GM03348 (cell line): Measurements from ENCODE around the gene POLR2E.
"Not testable (repeated sequence)": the region's sequence is repeated elsewhere in the genome, so short reads cannot be mapped to it uniquely, and the experiment has no call there.

Experiments
- DNase-seq: peaks from one replicate; pipeline ENCODE4 v3.0.0; 2012; ENCODE audit warnings: low spot score

Gene POLR2E

GRCh38 chr19:1094978-1095701 lies at the start of gene POLR2E:
TSS of gene POLR2E (minus strand) at chr19:1095375. CDS start at chr19:1095315, 60 bp downstream.
- peak; percentile 99 for DNase-seq

GRCh38 chr19:1144741-1145140 lies 49.6 kb upstream of the POLR2E start:
- DNase-seq = no peak

- no peak for DNase-seq
Observed at GRCh38 chr19:1143828-1144399, 48.7 kb upstream of the POLR2E start.

- DNase-seq = no peak
Observed at GRCh38 chr19:1141944-1142343, 46.8 kb upstream of the POLR2E start.

GRCh38 chr19:1140272-1141027 lies 45.3 kb upstream of the POLR2E start:
- no peak for DNase-seq

GRCh38 chr19:1139126-1139525 lies 44.0 kb upstream of the POLR2E start:
- DNase-seq = no peak

- no peak for DNase-seq
Observed at GRCh38 chr19:1138121-1138520, 42.9 kb upstream of the POLR2E start.

GRCh38 chr19:1136621-1137317 lies 41.6 kb upstream of the POLR2E start:
- DNase-seq = no peak

- no peak for DNase-seq
Observed at GRCh38 chr19:1136201-1136600, 41.0 kb upstream of the POLR2E start.

- DNase-seq = no peak
Observed at GRCh38 chr19:1135454-1135853, 40.3 kb upstream of the POLR2E start.

- DNase-seq = no peak
Observed at GRCh38 chr19:1134431-1134830, 39.3 kb upstream of the POLR2E start.

- peak; percentile 50 for DNase-seq
Observed at GRCh38 chr19:1133471-1133929, 38.3 kb upstream of the POLR2E start.

GRCh38 chr19:1132552-1133383 lies 37.6 kb upstream of the POLR2E start:
- no peak for DNase-seq

- DNase-seq = peak; percentile 92
Observed at GRCh38 chr19:1131718-1132551, 36.8 kb upstream of the POLR2E start.

GRCh38 chr19:1130771-1131717 lies 35.9 kb upstream of the POLR2E start:
- DNase-seq = peak; percentile 48

GRCh38 chr19:1129535-1129934 lies 34.4 kb upstream of the POLR2E start:
- no peak for DNase-seq

- not testable (repeated sequence) for DNase-seq
Observed at GRCh38 chr19:1129084-1129483, 33.9 kb upstream of the POLR2E start.

- no peak for DNase-seq
Observed at GRCh38 chr19:1128106-1128505, 32.9 kb upstream of the POLR2E start.

GRCh38 chr19:1126984-1127760 lies 32.0 kb upstream of the POLR2E start:
- no peak for DNase-seq
